Subcutaneous abdominal adipose tissue (tissue), 5 donors: Measurements from ENCODE around the gene SMG6.
A peak's percentile ranks its signal among the peaks of the same experiment; 100 is the strongest.
"Not testable (repeated sequence)": the region's sequence is repeated elsewhere in the genome, so short reads cannot be mapped to it uniquely, and the experiment has no call there.

ENCODE experiments used
- H3K27ac ChIP-seq: one replicate; pipeline ENCODE4 v1.7.0; 2013; ENCODE audit warnings: low read depth, mild to moderate bottlenecking, inconsistent platforms, low read length, moderate library complexity
- H3K27me3 ChIP-seq, 5 donors: one replicate each; pipeline ENCODE4 v1.7.0; 2013; ENCODE audit warnings: low read length in 5 of 5, inconsistent platforms in 1 of 5; ENCODE audit not compliant: control insufficient read depth in 5 of 5, insufficient read depth in 4 of 5
- H3K36me3 ChIP-seq, 5 donors: one replicate each; pipeline ENCODE4 v1.7.0; 2013; ENCODE audit warnings: low read length in 5 of 5; ENCODE audit not compliant: control insufficient read depth in 5 of 5, insufficient read depth in 5 of 5
- H3K4me1 ChIP-seq, 5 donors: one replicate each; pipeline ENCODE4 v1.7.0; 2013; ENCODE audit warnings: low read length in 5 of 5, mild to moderate bottlenecking in 3 of 5, moderate library complexity in 1 of 5; ENCODE audit not compliant: control insufficient read depth in 5 of 5, insufficient read depth in 5 of 5
- H3K4me3 ChIP-seq, 5 donors: one replicate each; pipeline ENCODE4 v1.7.0; 2013; ENCODE audit warnings: low read length in 5 of 5, low read depth in 1 of 5
- H3K9ac ChIP-seq, 5 donors: one replicate each; pipeline ENCODE4 v1.7.0; 2013; ENCODE audit warnings: low read length in 5 of 5, mild to moderate bottlenecking in 4 of 5, moderate library complexity in 3 of 5
- H3K9me3 ChIP-seq, 5 donors: one replicate each; pipeline ENCODE4 v1.7.0; 2013; ENCODE audit warnings: low read length in 5 of 5; ENCODE audit not compliant: control insufficient read depth in 5 of 5
- donor health status: healthy.
- donor health status: healthy.
- donor health status: healthy.
- donor health status: healthy.
- donor health status: healthy.

The SMG6 gene

DNA sequence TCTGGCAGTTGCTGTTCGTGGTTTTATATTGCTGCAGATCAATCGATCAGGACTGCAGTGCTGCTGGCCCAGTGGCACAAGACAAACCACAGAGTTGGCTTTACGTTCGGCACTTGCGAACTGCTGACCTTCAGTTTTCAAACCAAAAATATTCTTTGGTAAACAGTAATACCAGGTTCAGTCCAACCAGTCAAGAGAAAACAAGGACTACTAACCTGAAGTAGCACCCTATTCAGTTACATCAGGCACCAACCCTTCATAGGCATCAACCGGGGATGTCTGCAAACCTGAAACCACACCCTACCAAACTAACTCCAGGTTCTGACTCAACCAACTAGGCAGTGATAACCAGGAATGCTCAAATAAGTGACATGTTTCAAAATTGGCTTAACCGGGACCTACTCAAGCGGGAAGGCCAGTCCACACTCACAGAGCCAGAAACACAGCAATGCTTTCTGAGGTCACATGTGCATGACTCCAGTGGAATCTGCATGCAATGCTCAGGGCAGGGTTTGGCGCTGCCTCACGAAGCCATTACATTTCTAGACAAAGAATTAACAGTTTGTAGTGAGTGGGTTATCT lies 91.1 kb downstream of the SMG6 start:
- H3K27ac ChIP-seq, result peak overlapping the region; percentile 87
- H3K4me3 ChIP-seq, result no peak overlapping the region
- H3K9ac ChIP-seq, result peak overlapping the region in 1 of 5 donors; percentile 27
- peaks cover 14 to 44% (median 35%) of the 10 kb centered on the region in 5 donors for H3K4me1 ChIP-seq
- H3K36me3 ChIP-seq, result peaks cover 0 to 5% (median 0%) of the 10 kb centered on the region in 5 donors
- H3K9me3 ChIP-seq, result no peaks in the 10 kb centered on the region
- no peaks in the 10 kb centered on the region for H3K27me3 ChIP-seq

DNA sequence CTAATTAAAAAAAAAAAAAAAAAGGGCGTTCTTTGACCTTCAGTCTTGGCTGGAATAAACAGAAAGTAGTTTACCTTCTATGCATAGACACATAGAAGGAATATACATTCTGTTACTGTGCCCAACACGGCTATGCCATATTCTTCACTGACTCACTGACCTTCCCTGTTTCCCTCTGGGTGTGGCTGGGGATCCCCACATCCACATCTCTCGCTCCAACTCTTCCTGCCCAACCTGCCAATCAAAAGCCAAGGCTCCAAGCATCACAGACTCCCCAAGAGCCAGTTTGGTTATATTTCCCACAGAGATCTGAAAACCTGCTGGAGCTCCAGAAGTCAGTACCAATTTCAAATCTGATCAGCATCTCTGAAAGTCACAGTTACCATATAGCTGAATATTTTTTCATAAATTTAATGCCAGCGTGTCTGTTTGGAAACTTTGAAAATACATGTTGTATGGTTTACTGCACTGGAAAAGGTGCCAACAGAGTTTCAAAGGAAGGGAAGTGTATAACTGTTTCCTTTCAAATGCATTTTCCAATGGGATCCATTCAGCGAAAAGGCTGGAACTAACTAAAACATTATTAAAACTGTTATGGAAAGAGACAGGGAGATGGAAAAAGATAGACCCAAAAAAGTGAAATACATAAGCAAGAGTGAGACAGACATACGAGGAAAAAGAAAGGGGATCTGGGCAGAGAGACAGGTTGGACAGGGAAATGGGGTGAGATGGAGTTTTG lies 91.8 kb downstream of the SMG6 start:
- H3K4me1 ChIP-seq, result peaks cover 14 to 44% (median 35%) of the 10 kb centered on the region in 5 donors
- H3K9ac ChIP-seq, result no peak overlapping the region
- peak overlapping the region; percentile 87 for H3K27ac ChIP-seq

DNA sequence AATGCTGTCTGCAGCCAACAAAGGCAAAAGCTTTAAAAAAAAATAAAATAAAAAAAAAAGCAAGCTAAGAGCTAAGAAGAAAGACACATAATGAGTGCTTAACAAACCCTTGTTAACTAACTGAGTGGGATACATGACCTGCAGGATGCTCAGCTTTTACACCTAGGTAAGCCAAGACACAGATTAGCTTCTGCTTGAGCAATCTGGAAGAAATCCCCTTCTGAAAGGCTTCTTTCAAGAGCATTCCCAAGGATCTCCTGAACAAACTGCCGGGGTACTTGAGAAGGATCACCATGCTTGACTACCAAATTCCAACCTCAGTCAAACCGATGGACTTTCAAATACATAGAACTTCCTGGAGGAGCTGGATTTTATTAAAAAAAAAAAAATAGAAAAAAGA lies 92.9 kb downstream of the SMG6 start:
- H3K27me3 ChIP-seq, result no peaks in the 10 kb centered on the region
- peaks cover 12 to 39% (median 35%) of the 10 kb centered on the region in 5 donors for H3K4me1 ChIP-seq
- H3K36me3 ChIP-seq, result peaks cover 0 to 5% (median 0%) of the 10 kb centered on the region in 5 donors
- no peak overlapping the region for H3K27ac ChIP-seq
- peak overlapping the region in 1 of 5 donors; percentile 21 for H3K9ac ChIP-seq
- no peaks in the 10 kb centered on the region for H3K9me3 ChIP-seq
- H3K4me3 ChIP-seq, result no peak overlapping the region

More for the DNA sequence above, 91.8 kb downstream of the SMG6 start:
- Histone ChIP-seq H3K27me3 (no peaks in the 10 kb centered on the region), H3K4me3 (no peak overlapping the region), H3K36me3 (peaks cover 0 to 5% (median 0%) of the 10 kb centered on the region in 5 donors), H3K9me3 (no peaks in the 10 kb centered on the region)

DNA sequence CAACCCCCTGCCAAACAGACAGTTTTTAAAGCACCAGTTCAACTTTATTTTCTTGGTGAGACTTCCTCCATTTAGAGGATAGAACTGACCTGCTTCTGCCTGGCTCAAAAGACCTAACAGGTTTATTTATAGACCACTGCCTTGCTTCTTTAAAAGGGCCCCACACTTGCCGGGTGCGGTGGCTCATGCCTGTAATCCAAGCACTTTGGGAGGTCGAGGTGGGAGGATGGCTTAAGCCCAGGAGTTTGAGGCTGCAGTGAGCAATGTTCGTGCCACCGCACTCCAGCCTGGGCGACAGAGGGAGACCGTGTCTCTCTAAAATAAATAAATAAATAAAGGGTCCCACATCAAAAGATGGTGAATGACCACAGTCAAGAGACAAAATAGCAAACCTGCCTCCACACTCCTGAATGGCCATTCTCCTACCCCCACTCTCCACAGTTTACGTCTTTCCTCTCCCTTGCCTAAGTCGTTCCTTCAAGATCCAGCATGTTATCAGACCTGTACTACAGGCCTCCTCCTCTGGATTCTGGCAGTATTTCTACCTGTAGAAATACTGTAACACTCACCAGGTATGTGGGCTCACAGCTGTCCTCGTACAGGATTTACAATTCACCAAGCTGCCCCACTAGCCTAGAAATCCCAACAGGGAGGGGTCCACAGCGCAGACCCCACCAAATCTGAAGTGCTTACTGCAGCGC lies 95.6 kb downstream of the SMG6 start:
- Histone ChIP-seq H3K36me3 (peaks cover 0 to 5% (median 0%) of the 10 kb centered on the region in 5 donors), H3K4me1 (peaks cover 5 to 20% (median 13%) of the 10 kb centered on the region in 5 donors), H3K9ac (no peak overlapping the region), H3K4me3 (no peak overlapping the region), H3K27me3 (no peaks in the 10 kb centered on the region), H3K27ac (no peak overlapping the region), H3K9me3 (no peaks in the 10 kb centered on the region)

DNA sequence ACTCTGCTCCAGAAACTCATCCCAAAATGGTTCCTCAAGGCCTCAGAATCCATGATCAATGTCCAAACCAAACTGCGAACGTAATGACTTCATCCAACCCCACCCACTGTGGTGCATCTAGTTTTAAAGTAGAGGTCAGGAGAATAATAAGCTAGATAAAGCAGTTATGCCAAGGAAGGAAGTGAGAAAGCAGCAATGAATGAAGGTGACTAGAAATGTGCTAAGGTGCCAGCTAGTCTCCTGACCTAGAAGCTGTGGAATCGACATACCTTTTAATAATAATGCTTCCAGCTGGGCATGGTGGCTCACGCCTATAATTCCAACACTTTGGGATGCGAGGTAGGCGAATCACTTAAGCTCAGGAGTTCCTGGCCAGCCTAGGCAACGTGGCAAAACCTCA lies 99.2 kb downstream of the SMG6 start:
- peaks cover 0 to 8% (median 0%) of the 10 kb centered on the region in 5 donors for H3K36me3 ChIP-seq
- no peak overlapping the region for H3K9ac ChIP-seq
- no peak overlapping the region for H3K4me3 ChIP-seq
- H3K27ac ChIP-seq, result no peak overlapping the region
- H3K9me3 ChIP-seq, result no peaks in the 10 kb centered on the region
- peaks cover 0 to 13% (median 12%) of the 10 kb centered on the region in 5 donors for H3K4me1 ChIP-seq
- no peaks in the 10 kb centered on the region for H3K27me3 ChIP-seq

DNA sequence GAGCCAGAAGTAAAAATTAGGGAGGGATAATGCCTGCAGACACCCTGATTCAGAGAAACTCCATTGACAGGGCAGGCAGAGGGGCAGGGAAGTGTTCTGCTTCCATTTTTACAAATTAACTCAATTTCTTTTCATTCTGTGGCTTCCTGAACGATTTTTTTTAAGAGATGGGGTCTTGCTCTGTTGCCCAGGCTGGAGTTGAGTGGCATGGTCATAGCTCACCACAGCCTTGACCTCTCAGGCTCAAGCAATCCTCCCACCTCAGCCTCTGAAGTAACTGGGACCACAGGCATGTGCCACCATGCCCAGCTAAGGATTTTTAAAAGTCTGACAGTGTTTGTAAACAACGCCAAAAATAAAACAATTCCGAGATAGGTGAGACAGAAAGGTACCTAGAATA lies 99.8 kb downstream of the SMG6 start:
- Histone ChIP-seq H3K27ac (no peak overlapping the region), H3K27me3 (no peaks in the 10 kb centered on the region), H3K9me3 (no peaks in the 10 kb centered on the region), H3K4me3 (no peak overlapping the region), H3K9ac (no peak overlapping the region), H3K4me1 (peaks cover 0 to 13% (median 12%) of the 10 kb centered on the region in 5 donors), H3K36me3 (peaks cover 0 to 8% (median 0%) of the 10 kb centered on the region in 5 donors)

DNA sequence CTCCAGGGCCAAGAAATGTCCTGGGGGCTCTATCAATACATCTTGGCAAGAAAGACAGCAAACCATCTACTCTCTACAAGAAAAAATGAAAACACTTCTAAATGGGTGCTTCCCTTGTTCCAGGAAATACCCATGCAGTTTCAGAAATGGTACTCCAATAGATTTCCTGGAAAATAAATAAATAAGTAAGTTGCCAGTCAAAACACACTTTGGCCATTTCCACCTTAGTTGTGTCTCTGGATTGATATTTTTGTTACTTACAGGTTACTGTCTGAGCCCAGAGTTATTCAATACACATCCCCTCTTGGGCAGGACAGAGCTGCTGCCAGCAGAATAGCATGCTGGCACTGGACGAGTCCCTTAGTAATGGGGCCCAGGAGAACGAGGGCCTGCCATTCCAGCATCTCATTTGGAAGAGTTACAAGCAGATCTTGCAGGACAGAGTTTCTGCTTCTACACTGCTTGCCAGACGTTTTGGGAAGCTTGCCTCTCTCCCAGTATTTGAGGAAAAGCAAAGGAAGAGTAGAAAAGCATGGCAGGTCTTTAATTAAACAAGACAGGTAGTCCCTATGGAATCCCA lies 100.5 kb downstream of the SMG6 start:
- Histone ChIP-seq H3K27me3 (no peaks in the 10 kb centered on the region), H3K36me3 (peaks cover 0 to 4% (median 0%) of the 10 kb centered on the region in 5 donors), H3K27ac (no peak overlapping the region), H3K4me1 (peaks cover 0 to 13% (median 12%) of the 10 kb centered on the region in 5 donors), H3K4me3 (no peak overlapping the region), H3K9ac (peak overlapping the region in 1 of 5 donors; percentile 38), H3K9me3 (no peaks in the 10 kb centered on the region)

DNA sequence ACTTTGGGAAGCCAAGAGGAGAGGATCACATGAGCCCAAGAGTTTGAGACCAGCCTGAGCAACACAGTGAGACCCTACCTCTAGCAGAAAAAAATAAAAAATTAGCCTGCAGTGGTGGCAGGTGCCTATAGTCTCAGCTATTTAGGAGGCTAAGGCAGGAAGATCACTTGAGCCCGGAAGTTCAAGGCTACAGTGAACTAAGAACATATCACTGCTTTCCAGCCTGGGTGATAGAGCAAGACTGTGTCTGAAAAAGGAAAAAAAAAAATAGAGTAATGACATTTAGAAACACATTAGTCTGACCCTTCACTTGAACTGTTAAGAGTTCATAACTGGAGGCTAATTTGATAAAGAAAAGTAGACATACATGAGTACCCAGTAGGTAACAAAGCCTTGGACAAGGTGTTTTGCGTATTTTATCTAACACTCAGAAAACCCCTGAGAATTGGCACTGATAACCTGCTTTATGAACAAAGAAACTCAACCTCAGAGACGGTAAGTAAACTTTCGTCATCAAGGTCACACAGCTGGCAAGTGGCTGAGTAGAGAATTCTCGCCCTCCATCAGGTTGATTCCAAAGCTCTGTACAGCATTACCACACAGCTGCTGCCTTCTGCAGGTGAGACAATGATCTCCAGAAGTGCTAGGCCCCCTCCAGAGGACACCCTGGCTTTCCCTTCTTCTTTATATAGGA lies 101.1 kb downstream of the SMG6 start:
- H3K9me3 ChIP-seq, result no peaks in the 10 kb centered on the region
- H3K36me3 ChIP-seq, result peaks cover 0 to 3% (median 0%) of the 10 kb centered on the region in 5 donors
- no peak overlapping the region for H3K4me3 ChIP-seq
- H3K27me3 ChIP-seq, result no peaks in the 10 kb centered on the region
- no peak overlapping the region for H3K9ac ChIP-seq
- H3K27ac ChIP-seq, result no peak overlapping the region
- H3K4me1 ChIP-seq, result peaks cover 0 to 13% (median 12%) of the 10 kb centered on the region in 5 donors

DNA sequence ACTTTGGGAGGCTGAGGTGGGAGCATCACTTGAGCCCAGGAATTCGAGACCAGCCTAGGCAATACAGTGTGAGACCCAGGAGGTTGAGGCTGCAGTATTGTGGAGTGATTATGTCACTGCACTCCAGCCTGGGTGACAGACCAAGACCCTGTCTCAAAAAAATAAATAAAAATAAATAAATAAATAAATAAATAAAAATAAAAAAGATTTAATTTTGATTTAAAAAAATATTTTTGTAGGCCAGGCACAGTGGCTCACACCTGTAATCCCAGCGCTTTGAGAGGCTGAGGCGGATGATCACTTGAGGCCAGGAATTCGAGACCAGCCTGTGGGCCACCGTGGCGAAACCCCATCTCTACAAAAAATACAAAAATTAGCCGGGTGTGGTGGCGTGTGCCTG lies 104.2 kb downstream of the SMG6 start:
- not testable (repeated sequence) for H3K9me3 ChIP-seq, H3K9ac ChIP-seq, H3K4me3 ChIP-seq, H3K27ac ChIP-seq, H3K36me3 ChIP-seq, H3K27me3 ChIP-seq
- peaks cover 0 to 13% (median 12%) of the 10 kb centered on the region in 5 donors for H3K4me1 ChIP-seq
